NT2/D1 (cell line): ENCODE measurements around the gene PRTFDC1.
"Not testable (repeated sequence)": the region's sequence is repeated elsewhere in the genome, so short reads cannot be mapped to it uniquely, and the experiment has no call there.

Experiments
- SUZ12 ChIP-seq: IDR thresholded peaks from 2 replicates; pipeline ENCODE4 v1.6.1; 2011; ENCODE audit not compliant: insufficient read length, insufficient read depth; ENCODE audit errors: extremely low read depth
- YY1 ChIP-seq: IDR thresholded peaks from 2 replicates; pipeline ENCODE4 v1.6.1; 2011; ENCODE audit not compliant: insufficient read length, insufficient read depth

GRCh38 chr10:24837781-24838180 lies 114.6 kb downstream of the PRTFDC1 start:
- not testable (repeated sequence) for TF ChIP-seq YY1, SUZ12
